ENCODE data around the gene OCA2.

DNA sequence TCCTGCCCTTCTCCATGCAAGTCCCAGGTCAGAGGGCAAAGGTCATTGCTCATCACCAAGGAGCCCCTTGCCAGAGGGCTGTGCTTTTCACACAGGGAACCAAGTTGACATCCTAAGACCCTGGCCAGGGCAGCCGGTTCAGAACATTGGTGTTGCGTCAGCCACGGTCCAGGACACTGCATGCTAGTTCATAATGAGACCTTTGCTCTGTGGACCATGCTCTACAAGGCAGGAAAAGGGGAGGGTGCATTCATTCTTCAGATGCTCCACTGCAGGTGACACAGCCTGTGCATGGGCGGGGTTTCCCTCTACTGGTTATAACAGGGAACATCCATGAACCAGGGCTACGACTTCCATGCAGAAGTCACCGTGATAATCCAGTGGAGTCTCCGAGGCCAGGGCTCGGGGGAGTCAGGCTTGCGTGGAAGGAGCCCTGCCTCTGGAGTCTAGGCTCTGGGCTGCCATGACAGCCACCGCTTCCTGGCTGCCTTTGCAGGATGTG lies 81.6 kb downstream of the OCA2 start:
- TF ChIP-seq, protein P1, sequence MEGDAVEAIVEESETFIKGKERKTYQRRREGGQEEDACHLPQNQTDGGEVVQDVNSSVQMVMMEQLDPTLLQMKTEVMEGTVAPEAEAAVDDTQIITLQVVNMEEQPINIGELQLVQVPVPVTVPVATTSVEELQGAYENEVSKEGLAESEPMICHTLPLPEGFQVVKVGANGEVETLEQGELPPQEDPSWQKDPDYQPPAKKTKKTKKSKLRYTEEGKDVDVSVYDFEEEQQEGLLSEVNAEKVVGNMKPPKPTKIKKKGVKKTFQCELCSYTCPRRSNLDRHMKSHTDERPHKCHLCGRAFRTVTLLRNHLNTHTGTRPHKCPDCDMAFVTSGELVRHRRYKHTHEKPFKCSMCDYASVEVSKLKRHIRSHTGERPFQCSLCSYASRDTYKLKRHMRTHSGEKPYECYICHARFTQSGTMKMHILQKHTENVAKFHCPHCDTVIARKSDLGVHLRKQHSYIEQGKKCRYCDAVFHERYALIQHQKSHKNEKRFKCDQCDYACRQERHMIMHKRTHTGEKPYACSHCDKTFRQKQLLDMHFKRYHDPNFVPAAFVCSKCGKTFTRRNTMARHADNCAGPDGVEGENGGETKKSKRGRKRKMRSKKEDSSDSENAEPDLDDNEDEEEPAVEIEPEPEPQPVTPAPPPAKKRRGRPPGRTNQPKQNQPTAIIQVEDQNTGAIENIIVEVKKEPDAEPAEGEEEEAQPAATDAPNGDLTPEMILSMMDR (IDR thresholded peaks at IDR 0.05; ENCODE audit: insufficient read depth, low read length, poor library complexity, severe bottlenecking) = no peak
- TF ChIP-seq EZH2phosphoT487 (conservative IDR thresholded peaks at IDR 0.05; ENCODE audit: low read length) = no peak
